ENCODE data around the gene RNF146.

DNA sequence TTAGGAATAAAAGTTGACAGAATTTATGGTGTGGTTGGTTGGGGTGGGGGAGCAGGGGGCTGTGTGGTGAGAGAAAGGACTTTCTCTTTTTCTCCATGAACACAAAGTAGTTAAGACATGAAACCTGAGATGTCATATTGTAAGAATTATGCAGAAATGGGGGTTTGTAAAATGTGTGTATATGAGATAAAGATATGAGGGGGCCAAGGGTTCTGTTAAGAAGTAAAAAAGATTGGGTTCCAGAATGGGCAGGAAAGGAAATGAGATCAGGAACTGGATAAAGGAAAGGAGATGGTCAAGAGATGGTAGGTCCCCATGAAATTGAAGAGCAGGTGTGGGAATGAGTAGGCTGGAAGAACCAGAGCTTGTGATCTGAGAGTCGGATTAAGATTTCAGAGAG, 9.7 kb downstream of the RNF146 start:
- TF ChIP-seq STAT1 (IDR thresholded peaks at IDR 0.05; ENCODE audit: unreplicated experiment) (no peak), POLR2AphosphoS5 (IDR thresholded peaks at IDR 0.05; ENCODE audit: low read depth) (no peak), EZH2 (IDR thresholded peaks at IDR 0.05; ENCODE audit: low read depth, unreplicated experiment) (no peak), ZNF114 (CRISPR knock-in tag; IDR thresholded peaks at IDR 0.05) (no peak), NANOG (IDR thresholded peaks at IDR 0.05; ENCODE audit: borderline replicate concordance) (no peak)
- TF ChIP-seq, protein P1, sequence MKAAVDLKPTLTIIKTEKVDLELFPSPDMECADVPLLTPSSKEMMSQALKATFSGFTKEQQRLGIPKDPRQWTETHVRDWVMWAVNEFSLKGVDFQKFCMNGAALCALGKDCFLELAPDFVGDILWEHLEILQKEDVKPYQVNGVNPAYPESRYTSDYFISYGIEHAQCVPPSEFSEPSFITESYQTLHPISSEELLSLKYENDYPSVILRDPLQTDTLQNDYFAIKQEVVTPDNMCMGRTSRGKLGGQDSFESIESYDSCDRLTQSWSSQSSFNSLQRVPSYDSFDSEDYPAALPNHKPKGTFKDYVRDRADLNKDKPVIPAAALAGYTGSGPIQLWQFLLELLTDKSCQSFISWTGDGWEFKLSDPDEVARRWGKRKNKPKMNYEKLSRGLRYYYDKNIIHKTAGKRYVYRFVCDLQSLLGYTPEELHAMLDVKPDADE (IDR thresholded peaks at IDR 0.05) = no peak
- TF ChIP-seq, protein P2, sequence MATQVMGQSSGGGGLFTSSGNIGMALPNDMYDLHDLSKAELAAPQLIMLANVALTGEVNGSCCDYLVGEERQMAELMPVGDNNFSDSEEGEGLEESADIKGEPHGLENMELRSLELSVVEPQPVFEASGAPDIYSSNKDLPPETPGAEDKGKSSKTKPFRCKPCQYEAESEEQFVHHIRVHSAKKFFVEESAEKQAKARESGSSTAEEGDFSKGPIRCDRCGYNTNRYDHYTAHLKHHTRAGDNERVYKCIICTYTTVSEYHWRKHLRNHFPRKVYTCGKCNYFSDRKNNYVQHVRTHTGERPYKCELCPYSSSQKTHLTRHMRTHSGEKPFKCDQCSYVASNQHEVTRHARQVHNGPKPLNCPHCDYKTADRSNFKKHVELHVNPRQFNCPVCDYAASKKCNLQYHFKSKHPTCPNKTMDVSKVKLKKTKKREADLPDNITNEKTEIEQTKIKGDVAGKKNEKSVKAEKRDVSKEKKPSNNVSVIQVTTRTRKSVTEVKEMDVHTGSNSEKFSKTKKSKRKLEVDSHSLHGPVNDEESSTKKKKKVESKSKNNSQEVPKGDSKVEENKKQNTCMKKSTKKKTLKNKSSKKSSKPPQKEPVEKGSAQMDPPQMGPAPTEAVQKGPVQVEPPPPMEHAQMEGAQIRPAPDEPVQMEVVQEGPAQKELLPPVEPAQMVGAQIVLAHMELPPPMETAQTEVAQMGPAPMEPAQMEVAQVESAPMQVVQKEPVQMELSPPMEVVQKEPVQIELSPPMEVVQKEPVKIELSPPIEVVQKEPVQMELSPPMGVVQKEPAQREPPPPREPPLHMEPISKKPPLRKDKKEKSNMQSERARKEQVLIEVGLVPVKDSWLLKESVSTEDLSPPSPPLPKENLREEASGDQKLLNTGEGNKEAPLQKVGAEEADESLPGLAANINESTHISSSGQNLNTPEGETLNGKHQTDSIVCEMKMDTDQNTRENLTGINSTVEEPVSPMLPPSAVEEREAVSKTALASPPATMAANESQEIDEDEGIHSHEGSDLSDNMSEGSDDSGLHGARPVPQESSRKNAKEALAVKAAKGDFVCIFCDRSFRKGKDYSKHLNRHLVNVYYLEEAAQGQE (IDR thresholded peaks at IDR 0.05; ENCODE audit: unreplicated experiment) = no peak
- TF ChIP-seq, protein P3, sequence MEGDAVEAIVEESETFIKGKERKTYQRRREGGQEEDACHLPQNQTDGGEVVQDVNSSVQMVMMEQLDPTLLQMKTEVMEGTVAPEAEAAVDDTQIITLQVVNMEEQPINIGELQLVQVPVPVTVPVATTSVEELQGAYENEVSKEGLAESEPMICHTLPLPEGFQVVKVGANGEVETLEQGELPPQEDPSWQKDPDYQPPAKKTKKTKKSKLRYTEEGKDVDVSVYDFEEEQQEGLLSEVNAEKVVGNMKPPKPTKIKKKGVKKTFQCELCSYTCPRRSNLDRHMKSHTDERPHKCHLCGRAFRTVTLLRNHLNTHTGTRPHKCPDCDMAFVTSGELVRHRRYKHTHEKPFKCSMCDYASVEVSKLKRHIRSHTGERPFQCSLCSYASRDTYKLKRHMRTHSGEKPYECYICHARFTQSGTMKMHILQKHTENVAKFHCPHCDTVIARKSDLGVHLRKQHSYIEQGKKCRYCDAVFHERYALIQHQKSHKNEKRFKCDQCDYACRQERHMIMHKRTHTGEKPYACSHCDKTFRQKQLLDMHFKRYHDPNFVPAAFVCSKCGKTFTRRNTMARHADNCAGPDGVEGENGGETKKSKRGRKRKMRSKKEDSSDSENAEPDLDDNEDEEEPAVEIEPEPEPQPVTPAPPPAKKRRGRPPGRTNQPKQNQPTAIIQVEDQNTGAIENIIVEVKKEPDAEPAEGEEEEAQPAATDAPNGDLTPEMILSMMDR (conservative IDR thresholded peaks at IDR 0.05; ENCODE audit: low read depth in 2 of 2) = no peak
